Epithelial cell of esophagus (primary cell): ENCODE data around the gene TMEM150B.

ENCODE experiments used
- DNase-seq: peaks from one replicate; pipeline ENCODE4 v3.0.0; 2010; ENCODE audit warnings: low read depth
- H3K4me3 ChIP-seq: 2 replicates; pipeline ENCODE4 v1.5.1; 2011; ENCODE audit warnings: mild to moderate bottlenecking, low read length, control low read depth
- TF ChIP-seq, protein P1 (sequence below): IDR thresholded peaks from 2 replicates; pipeline ENCODE4 v1.5.1; 2011; ENCODE audit warnings: low read depth, mild to moderate bottlenecking, low read length, control low read depth, inconsistent platforms; ENCODE audit not compliant: insufficient read depth; ENCODE audit errors: missing control alignments

Gene TMEM150B, protein sequence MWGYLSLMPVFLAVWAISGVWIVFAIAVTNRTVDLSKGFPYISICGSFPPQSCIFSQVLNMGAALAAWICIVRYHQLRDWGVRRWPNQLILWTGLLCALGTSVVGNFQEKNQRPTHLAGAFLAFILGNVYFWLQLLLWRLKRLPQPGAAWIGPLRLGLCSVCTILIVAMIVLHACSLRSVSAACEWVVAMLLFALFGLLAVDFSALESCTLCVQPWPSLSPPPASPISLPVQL

DNA sequence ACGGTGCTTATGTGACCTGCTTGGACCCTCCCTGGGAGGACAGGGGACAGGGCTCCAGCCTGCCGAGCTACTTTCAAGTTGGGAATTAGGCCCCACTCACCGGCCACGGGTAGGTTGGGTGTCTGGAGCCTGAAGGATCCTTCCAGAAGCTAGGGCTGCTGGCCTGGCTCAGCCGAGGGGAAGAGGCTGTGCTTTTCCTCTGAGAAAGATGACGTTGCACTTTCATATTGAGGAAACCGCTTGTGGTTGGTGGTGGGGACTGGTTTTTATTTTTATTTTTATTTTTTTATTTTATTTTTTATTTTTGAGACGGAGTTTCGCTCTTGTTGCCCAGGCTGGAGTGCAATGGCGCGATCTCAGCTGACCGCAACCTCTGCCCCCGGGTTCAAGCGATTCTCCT, at the start of gene TMEM150B:
TSS of gene TMEM150B (minus strand) at position 170 of the 400 bp plus-strand sequence. CDS start 4,305 bp downstream, outside the sequence.
- DNase-seq = no peak
- TF ChIP-seq, protein P1, sequence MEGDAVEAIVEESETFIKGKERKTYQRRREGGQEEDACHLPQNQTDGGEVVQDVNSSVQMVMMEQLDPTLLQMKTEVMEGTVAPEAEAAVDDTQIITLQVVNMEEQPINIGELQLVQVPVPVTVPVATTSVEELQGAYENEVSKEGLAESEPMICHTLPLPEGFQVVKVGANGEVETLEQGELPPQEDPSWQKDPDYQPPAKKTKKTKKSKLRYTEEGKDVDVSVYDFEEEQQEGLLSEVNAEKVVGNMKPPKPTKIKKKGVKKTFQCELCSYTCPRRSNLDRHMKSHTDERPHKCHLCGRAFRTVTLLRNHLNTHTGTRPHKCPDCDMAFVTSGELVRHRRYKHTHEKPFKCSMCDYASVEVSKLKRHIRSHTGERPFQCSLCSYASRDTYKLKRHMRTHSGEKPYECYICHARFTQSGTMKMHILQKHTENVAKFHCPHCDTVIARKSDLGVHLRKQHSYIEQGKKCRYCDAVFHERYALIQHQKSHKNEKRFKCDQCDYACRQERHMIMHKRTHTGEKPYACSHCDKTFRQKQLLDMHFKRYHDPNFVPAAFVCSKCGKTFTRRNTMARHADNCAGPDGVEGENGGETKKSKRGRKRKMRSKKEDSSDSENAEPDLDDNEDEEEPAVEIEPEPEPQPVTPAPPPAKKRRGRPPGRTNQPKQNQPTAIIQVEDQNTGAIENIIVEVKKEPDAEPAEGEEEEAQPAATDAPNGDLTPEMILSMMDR = no peak
- no peak within 1 kb of the TSS for H3K4me3 ChIP-seq

DNA sequence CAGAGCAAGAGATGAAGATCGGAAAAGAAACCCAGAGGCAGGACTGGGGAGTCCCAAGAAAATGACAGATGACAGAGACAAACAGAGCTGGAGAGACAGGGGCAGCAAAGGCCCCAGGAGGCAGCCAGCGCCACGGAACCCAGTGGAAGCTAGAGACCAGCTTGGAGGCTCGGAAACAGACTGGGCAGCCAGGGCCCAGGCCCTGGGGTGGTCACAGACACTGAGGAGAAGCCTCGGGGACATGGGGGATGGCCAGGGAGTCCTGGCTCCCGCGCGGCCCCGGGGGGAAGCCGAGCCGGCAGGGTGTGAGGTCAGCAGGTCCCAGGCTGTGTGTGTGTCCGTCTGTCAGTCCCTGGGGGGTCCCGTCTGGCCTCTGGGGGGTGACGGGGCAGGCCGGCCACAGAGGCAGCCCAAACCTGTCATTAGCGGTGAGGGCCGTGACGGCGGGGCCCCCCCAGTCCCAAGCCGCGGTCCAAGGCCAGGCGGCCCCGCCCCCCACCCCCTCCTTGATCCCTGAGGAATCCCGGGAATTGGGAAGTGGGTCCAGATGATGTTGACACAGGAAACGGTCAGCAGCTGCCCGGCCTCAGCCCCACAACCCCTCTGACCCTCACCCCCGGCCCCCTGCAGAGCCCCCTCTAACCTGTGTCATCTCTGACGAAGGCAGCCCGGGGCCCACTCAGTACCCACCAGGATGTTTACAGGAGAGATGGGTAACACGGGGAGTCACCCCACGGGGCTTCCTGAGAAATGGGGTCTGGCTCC, 49.0 kb upstream of the TMEM150B start:
- no peak overlapping the region for H3K4me3 ChIP-seq
- no peak for DNase-seq
- TF ChIP-seq, protein P1 = no peak

- no peak overlapping the region for H3K4me3 ChIP-seq
- TF ChIP-seq, protein P1 = no peak
- no peak for DNase-seq
Measured at GRCh38 chr19:55373306-55373992, 48.3 kb upstream of the TMEM150B start.

- DNase-seq = no peak
- H3K4me3 ChIP-seq = no peak overlapping the region
- TF ChIP-seq, protein P1 = no peak
Measured at GRCh38 chr19:55372316-55373081, 47.4 kb upstream of the TMEM150B start.

DNA sequence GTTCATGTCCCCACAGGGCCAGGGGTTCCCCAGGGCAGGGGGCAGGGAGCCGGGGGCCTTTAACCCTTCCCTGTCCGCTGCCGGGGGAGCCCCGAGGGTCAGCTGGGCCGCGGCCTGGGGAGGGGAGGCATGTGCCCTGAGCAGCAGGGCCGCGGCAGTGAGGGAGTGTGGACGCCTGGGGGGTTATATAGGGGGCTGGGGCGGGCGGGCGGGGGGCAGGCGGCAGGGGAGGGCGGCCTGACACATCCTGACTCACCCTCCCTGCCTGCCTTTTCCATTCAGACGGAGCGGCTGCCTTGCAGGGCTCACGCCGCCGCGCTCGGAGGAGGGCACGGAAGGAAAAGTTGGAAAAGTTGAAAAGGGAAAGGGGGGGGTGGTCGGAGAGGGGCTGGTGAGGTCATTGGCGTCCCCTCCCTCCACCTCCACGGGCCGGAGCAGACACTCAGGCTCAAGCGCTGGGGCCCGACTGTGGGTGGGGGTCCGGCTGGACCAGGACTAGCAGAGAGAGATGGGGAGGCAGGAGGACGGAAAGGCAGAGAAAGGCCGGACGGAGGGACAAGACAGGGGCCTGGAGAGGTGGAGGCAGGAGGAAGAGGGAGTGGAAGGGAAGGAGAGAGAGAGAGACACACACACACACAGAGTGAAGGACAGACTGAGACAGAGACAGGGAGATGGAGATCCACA, 45.3 kb upstream of the TMEM150B start, which contains the start of gene IL11:
TSS of gene IL11 (minus strand) at position 159 of the 684 bp plus-strand sequence. CDS start at position 6, 153 bp downstream.
- TF ChIP-seq, protein P1 = no peak
- peak; percentile 74 for DNase-seq
- peak within 1 kb of the TSS; percentile 44 for H3K4me3 ChIP-seq
